ENCODE data around the gene CPT1B.

- TF ChIP-seq CTCF (IDR thresholded peaks at IDR 0.05) (no peak), POLR2A (IDR thresholded peaks at IDR 0.05) (no peak), EP300 (IDR thresholded peaks at IDR 0.05) (no peak)
Measured at GRCh38 chr22:50595189-50595588, 17.0 kb upstream of the CPT1B start.
